Ishikawa (cell line): Measurements from ENCODE around the gene HTRA3.

Experiments
- CEBPB ChIP-seq: IDR thresholded peaks from 2 replicates; pipeline ENCODE4 v1.6.1; 2012
- CREB1 ChIP-seq: IDR thresholded peaks from 2 replicates; pipeline ENCODE4 v1.6.1; 2012; ENCODE audit warnings: low read depth
- EGR1 ChIP-seq: IDR thresholded peaks from 2 replicates; pipeline ENCODE4 v1.6.1; 2012
- EP300 ChIP-seq: IDR thresholded peaks from 2 replicates; pipeline ENCODE4 v1.6.1; 2012; ENCODE audit warnings: borderline replicate concordance
- FOXM1 ChIP-seq: IDR thresholded peaks from 2 replicates; pipeline ENCODE4 v1.6.1; 2012; ENCODE audit warnings: low read depth, borderline replicate concordance
- MAX ChIP-seq: IDR thresholded peaks from 2 replicates; pipeline ENCODE4 v1.6.1; 2012
- NFIC ChIP-seq: IDR thresholded peaks from 2 replicates; pipeline ENCODE4 v1.6.1; 2012
- RAD21 ChIP-seq: IDR thresholded peaks from 2 replicates; pipeline ENCODE4 v1.6.1; 2012; ENCODE audit warnings: low read depth
- REST ChIP-seq: IDR thresholded peaks from 2 replicates; pipeline ENCODE4 v1.6.1; 2012; ENCODE audit warnings: low read depth, mild to moderate bottlenecking
- TAF1 ChIP-seq: IDR thresholded peaks from 2 replicates; pipeline ENCODE4 v1.6.1; 2012; ENCODE audit warnings: low read depth, mild to moderate bottlenecking
- TCF12 ChIP-seq: IDR thresholded peaks from 2 replicates; pipeline ENCODE4 v1.6.1; 2012; ENCODE audit warnings: low read depth
- TEAD4 ChIP-seq: IDR thresholded peaks from 2 replicates; pipeline ENCODE4 v1.6.1; 2012
- USF1 ChIP-seq: IDR thresholded peaks from 2 replicates; pipeline ENCODE4 v1.6.1; 2012
- YY1 ChIP-seq: IDR thresholded peaks from 2 replicates; pipeline ENCODE4 v1.6.1; 2012; ENCODE audit warnings: low read depth
- ZBTB7A ChIP-seq: IDR thresholded peaks from 2 replicates; pipeline ENCODE4 v1.6.1; 2012; ENCODE audit warnings: low read depth

Gene HTRA3

GRCh38 chr4:8307121-8307520 is 37.6 kb downstream of the HTRA3 start:
- TF ChIP-seq EGR1 (no peak), TEAD4 (no peak), REST (peak; percentile 57; the same call in 1 of the 2 replicates)

- TF ChIP-seq YY1 (no peak), NFIC (no peak)
Measured at GRCh38 chr4:8307714-8308113, 38.2 kb downstream of the HTRA3 start.

GRCh38 chr4:8308144-8308543 is 38.6 kb downstream of the HTRA3 start:
- TF ChIP-seq YY1 (no peak), CREB1 (no peak), TCF12 (no peak), NFIC (no peak), EGR1 (no peak), USF1 (no peak), TEAD4 (no peak), RAD21 (no peak), ZBTB7A (no peak), CEBPB (no peak), REST (no peak), FOXM1 (no peak), TAF1 (no peak), MAX (no peak), EP300 (no peak)

GRCh38 chr4:8308856-8309771 is 39.6 kb downstream of the HTRA3 start:
- TF ChIP-seq ZBTB7A (no peak), EP300 (no peak), NFIC (no peak), EGR1 (no peak), REST (no peak), FOXM1 (no peak), CREB1 (no peak), TCF12 (no peak)

GRCh38 chr4:8310306-8310705 is 40.8 kb downstream of the HTRA3 start:
- TF ChIP-seq MAX (no peak), CEBPB (no peak), REST (no peak), NFIC (no peak), YY1 (no peak), RAD21 (no peak), EGR1 (no peak), TAF1 (no peak), USF1 (no peak), EP300 (no peak), CREB1 (no peak), FOXM1 (no peak), ZBTB7A (no peak), TCF12 (no peak), TEAD4 (no peak)
